ENCODE results near the gene TGM1.
"Not testable (repeated sequence)": the region's sequence is repeated elsewhere in the genome, so short reads cannot be mapped to it uniquely, and the experiment has no call there.

TGM1 gene

DNA sequence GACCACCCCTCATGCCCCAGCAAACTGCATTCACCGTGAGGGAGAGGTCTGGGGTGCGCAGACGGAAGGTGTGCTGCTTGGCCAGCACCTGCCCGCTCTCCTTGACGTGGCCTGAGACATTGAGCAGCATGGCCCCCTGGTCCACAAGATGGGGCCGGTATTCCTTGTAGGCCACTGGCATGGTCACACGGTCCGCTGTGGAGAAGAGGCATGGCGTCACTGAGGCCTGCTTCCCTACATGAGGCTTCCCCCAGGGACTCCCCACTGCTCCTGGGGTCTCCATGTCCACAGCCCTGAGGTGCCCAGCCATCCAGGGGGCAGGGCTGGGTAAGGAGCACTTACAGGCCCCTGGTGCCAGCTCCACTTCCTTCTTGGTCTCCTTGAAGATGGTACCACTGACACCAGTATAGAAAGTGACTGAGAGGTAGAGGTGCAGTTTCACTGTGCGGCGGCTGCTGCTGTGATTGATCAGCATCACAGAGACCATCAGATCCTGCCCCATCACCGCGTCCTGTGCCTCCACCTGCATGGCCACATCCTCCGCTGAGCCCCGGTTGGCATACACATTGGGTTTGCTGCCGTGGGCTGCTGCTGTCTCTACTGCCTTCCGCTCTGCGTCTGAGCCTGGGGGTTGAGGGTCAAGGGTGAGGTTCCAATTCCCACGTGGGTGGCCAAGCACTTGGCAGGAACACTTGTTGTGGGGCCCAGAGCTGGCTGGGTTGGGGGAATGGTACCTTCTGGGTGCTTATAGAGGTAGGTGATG lies 8.2 kb downstream of the TGM1 start:
- no peak for DNase-seq (ENCODE audit: low spot score)

DNA sequence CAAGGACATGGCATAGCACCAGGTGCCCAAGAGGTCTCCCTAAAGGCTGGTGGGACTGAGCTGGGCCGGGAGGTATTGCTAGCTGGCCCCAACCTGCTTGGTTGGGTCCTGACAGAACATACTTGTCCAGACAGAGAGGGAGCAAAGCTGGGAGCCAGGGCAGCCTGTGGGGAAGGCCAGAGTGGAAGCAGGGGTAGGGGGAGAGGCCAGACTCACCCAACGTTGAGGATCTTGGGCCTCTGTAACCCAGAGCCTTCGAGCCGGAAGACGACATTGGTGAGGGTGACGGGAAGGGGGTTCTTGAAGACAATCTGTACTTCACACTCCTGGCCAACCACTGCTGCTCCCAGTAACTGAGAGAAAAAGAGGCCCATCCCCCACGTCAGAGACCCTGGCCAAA lies 9.0 kb downstream of the TGM1 start:
- no peak for DNase-seq (ENCODE audit: low spot score)

DNA sequence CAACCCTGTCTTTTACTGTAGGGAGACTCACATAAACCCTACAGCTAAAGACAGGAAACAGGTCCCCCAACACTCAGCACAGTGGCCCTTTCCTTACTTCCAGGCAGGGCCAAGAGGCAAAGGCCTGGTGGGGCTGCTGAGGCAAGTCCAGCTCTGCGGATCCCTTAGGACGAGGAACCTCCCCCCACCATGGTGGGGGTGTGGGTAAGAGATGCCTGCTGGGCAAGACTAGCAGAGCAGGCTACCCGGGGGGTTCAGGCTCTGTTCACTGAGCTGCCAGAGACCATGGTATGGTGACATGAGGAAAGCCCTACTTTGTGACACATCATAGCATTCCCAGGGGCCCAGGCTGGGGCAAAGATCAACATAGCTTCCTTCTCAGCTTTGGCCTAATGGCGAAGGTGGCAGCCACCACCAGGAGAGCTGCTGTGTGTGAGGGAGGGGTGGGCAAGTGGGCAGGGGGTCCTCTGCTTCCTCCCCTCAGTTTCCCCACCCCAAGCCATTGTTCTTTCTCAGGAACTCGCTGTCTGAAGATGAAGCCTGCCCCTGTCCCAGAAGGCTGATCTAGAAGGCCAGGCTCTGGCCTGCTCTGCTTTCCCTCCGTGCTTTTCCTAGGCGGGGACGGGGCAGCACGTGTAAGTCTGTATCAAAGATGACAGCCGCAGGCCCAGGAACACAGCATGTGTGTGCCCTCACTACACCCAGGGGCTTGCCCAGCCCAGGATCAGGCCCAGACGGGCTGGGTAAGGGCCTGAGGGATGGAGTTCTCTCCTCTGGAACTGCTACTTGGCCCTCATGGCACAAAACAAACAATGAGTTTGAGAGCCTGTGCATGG lies 10.5 kb downstream of the TGM1 start:
- no peak for DNase-seq (ENCODE audit: low spot score)

DNA sequence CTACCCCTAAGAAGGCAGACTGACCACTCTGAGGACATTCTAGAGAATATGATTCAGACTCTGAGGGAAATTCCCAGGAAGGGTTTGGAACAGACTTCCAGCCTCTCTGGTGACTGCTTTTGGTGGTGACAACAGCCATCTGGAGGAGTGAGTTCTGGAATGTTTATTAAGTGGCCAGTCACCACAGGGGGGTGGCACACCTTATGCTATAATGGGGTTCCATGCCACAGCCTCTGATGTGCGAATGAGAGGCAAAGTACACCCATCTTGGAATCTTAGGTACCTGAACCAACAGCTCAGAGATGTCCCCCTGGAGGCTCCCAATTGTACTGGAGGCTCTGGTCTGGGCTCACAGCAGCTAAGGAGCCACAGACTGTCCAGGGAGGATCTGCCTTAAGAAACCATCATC lies 11.1 kb downstream of the TGM1 start:
- no peak for DNase-seq (ENCODE audit: low spot score)

DNA sequence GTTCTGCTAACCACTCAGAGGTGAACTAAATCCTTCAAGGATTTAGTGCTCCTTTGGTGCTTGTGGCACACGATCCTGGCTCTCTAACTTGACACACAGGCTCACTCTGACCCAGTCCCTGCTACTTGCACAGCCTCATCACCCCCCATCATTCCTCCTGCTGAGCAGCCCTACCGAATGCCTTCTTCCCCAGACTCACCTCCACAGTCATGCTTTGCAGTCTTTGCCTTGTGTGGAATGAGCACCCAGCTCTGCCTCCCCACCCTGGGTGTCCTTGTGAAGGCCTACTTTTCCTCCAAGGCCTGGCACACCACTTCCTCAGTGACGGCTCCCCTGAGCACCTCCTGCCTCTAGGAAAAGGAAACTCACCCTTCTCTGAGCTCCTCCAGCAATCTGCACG lies 12.6 kb downstream of the TGM1 start:
- DNase-seq (ENCODE audit: low spot score), result no peak

DNA sequence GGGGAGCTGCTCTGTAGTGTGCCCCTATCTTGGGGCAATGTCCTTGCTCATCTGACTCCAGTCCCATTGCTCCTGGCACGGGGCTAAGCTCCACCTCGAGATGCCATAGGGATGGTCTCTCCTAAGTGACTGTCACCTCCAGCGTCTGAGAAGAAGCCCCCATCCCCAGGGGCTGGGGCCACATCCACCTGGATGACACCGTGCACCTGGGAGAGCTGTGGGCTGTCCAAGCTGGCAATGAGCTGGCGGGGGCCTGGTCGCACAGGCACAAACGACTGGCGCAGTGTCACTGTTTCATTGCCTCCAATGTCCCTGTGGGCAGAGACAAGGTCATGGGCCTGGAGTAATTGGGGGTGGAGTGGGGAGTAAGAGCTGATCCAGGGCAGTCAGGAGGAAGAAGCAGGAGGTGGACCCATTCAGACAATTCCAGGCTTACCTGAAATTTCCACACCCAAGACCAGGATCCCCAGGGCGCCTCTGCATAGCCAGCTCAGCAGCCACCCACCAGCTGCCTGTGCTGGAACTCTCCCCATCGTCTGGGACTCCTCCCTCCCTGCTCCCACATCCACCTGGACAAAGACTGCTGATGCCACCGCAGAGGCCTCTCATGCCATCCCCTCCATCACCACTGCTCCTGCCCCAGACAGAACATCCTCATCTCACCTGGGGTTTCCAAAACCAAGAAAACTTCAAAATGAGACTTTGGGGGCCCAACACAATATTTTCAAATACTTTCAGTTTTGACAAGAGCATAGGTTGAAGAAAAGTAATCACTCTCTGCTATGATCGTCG lies 13.6 kb downstream of the TGM1 start:
- DNase-seq (ENCODE audit: low spot score), result no peak

DNA sequence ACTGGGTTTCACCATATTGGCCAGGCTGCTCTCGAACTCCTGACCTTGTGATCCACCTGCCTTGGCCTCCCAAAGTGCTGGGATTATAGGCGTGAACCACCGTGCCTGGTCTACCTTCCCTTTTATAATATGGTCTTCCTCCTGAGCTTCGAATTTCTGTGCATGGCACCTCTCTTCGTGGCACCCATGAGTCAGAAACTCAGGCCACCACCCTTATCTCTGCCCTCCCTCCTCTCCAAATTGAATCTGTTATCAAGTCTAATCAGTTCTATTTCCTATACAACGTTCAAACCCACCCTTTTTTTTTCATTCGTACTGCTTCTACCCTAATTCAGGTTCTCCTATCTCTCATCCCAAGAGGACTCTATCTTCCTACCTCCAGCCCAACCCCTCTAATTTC lies 15.6 kb downstream of the TGM1 start:
- DNase-seq (ENCODE audit: low spot score), result no peak

DNA sequence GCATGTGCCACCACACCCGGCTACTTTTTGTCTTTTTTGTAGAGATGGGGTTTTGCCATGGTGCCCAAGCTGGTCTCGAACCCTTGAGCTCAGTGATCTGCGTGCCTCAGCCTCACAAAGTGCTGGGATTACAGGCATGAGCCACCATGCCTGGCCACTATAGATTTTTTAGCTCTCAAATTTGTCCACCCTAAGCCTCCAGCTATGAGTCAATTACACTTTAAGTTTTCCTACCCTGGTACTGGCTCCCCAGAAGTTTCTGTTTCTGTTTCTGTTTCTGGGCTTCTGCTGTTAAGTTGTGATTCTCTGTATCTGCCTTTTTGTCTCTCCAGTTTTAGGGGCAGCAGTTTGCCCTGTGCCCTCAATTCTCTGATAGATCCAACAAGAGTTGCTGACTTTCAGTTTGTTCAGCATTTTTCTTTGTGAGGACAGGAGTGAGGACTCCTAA lies 16.2 kb downstream of the TGM1 start:
- no peak for DNase-seq (ENCODE audit: low spot score)

DNA sequence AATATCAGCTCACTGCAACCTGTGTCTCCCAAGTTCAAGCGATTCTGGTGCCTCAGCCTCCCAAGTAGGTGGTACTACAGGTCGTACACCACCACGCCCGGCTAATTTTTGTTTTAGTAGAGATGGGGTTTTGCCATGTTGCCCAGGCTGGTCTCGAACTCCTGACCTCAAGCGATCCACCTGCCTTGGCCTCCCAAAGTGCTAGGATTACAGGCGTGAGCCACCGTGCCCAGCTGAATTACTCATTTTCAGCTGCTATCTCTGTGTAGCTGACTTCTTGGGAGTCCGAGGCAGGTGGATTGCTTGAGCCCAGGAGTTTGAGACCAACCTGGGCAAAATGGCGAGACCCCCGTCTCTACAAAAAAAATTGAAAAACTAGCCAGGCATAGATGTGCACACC lies 17.6 kb downstream of the TGM1 start:
- DNase-seq (ENCODE audit: low spot score), result not testable (repeated sequence)

DNA sequence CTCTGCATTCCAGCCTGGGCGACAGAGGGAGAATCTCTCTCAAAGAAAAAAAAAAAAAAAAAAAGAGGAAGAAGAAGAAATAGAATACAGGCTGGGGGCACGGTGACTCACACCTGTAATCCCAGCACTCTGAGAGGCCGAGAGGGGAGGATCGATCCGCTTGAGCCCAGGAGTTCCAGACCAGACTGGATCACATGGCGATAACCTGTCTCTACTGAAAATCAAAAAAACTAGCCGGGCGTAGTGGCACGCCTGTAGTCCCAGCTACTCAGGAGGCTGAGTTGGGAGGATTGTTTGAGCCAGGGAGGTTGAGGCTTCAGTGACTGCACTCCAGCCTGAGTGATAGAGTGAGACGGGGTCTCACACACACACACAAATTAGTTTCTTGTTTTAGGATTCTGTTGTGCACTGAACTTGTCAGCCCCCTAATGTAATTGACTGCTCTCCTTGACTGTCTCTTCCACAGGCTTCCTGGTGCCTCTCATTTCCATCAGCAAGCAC lies 19.6 kb downstream of the TGM1 start:
- no peak for DNase-seq (ENCODE audit: low spot score)

DNA sequence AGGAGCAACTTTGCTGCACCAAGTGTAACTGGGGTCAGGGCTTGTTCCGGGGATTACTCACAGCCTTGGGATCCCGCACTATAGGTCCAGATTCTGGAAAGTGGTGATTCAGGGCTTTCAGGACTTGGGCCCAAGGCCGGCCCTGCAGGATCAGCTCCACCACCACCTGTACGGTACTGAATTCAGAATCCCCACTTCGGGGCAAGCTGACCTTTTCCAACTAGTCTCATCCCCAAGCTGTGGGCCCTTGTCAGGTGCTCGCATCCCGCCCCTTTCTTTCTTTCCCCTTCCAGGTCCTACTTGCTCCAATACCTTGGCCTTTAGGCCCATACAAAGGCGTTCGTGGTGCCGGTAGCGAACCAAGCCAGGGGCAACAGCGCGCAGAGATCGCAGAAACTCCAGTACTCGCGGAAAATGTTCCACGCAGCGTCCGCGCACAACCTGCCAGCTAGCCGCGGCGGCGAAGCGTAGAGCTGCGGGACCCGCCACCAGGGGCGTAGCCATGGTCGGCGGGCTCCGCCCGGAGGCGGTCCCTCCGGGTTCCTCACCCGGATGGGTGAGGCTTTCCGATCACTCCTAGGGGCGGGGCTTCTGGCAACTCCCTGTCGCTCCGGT lies 21.0 kb downstream of the TGM1 start:
- peak; percentile 98 for DNase-seq (ENCODE audit: low spot score)

DNA sequence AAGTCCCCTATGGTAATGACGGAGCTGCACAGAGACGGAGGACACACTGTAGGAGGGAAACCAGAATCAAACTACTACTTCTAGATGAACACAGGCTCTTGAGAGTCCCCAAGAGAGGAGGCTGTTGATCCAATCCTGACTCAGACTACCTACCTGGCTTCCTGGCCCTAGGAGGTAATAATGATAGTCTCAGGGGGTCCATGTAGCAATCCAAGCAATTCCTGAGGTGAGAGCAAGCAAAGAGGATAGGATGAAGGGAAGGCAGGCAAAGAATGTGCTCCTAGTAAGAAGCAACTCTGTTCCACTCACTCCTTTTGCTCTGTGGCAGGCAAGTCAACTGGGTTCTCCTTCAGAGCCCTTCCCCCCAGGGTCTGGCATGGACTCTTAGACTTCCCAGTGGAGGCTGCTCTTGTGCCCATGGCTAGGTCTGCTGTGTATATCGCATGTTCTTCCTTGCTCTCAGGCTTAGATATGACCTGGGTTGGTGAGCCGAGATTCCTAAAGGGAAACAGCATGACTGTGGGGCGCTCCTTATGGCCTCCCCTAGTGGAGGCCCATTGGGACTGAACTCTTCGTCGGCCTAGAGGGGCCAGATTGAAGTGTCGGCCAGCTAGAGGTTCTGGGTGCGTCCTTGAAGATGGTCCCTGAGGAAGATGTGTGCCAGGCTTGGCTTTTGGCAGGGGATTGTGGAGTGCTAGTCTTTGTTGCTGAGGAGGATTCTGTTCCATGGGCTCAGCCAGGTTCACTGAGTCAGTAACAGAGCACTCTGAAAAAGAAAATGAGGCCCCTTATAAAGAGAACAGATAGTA lies 22.7 kb downstream of the TGM1 start:
- no peak for DNase-seq (ENCODE audit: low spot score)

DNA sequence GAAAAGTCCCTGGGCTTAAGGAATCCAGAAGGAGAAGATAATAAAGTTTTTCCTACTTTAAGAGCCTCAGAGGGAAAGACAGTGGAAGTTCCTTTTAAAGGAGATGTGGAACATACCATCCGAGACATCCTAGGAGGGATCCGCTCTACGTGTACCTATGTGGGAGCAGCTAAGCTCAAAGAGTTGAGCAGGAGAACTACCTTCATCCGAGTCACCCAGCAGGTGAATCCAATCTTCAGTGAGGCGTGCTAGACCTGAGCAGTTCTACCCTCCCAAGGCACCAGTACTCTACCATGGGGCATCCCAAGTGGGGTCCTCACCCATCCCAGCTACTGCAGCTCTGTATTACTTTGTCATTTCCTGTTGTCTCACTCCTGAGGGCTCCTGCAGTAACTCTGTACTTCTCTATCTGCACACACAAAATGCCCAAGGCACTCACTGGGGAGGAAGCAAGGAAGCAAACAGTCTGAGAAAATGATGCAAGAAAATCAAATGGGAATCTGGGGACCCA lies 24.4 kb downstream of the TGM1 start:
- DNase-seq (ENCODE audit: low spot score), result no peak

DNA sequence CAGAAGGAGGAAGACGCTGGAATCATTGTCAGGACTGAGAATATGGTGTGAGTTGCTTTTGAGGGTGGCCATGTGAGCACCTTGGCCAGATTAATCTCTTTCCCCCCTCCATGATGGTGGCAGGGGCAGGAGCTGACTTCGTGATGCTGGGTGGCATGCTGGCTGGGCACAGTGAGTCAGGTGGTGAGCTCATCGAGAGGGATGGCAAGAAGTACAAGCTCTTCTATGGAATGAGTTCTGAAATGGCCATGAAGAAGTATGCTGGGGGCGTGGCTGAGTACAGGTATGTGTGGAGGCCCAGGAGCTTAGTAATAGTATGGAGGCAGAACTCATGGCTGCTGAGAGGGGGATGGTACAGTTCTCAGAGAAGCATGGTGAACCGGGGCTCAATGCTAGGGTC lies 24.9 kb downstream of the TGM1 start:
- DNase-seq (ENCODE audit: low spot score), result no peak

DNA sequence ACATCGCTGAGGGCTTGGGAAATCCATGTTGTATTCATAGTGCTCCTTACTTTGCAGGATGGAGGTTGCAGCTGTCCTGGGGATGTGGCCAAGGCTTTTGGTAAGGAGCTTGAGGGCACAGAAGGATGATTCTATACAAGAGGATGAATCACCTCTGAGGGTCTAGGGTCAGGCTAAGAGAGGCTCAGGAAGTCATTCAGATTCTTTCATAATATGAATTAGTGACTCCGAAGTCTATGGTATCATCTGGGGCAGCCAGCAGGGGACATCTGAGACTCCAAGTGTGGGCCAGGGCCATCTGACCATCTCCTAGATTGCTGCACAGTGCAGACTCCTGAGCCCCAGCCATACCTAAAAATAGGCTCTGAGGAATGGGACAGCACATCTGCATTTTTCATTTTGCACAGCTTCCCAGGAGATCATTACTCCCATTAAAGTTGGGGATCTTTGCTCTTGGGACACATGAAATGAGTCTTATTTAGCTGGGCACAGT lies 25.5 kb downstream of the TGM1 start:
- DNase-seq (ENCODE audit: low spot score), result no peak

DNA sequence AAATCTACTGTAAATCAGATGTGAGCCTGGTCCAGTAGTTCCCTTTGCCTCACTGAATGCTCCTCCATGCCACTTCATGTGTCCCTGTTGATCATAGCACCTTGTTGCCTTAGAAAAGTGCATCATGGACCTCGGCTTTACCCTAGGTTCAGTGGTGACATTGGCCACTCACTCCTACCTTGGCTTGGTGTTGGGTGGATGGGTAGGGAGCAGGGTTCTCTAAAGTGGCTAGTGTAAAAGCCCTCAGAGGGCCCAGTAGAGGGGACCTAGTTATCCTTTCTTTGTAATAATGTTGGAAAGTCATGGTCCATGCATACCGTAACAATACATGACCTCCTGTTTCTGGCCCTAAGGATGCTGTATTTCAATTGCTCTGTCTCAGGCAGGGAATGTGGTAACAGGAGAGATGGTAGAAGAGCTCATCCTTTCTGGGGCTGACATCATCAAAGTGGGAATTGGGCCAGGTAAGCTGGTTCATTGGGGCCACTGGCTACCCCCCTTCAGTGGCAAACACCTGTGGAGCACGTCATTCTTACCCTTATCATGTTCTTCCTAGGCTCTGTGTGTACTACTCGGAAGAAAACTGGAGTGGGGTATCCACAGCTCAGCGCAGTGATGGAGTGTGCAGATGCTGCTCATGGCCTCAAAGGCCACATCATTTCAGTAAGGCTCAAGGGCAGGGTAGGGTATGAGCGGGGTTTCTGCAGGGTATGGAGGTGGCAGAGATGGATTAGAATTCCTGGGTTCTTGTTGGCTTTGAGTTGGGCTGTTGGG lies 26.1 kb downstream of the TGM1 start:
- no peak for DNase-seq (ENCODE audit: low spot score)

DNA sequence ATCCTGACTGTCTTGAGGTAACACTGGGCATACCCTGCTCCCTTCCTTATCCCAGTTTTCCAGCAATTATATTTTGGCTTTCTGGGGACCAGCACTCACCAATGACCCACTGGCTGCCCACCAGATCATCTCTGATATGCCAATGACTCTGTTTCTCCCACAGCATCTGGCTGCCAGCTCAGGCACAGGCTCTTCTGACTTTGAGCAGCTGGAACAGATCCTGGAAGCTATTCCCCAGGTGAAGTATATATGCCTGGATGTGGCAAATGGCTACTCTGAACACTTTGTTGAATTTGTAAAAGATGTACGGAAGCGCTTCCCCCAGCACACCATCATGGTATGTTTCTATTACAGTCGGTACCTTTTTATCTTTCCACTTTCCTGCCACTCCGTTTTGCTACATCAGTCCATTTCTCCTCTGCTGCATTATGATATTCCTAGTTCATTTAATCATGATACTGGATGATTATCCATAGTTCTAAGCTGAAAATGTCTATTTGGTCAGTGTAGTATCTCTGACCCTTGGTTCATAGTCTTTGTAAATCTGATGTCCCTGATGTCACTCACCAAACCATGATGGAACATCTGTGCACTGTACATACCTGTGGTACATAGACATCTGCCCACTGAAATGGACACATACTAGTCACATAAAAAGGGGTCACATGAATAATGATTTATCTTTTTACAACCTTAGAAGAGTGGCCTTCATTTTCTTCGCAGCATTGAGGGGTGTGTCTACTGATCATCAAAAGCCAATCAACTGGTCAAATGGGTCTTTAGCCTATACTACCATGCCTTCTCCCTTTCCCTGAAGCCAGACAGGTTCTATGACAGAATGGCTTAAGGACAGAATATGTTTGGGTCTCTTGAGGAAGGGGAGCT lies 26.9 kb downstream of the TGM1 start:
- DNase-seq (ENCODE audit: low spot score), result no peak

DNA sequence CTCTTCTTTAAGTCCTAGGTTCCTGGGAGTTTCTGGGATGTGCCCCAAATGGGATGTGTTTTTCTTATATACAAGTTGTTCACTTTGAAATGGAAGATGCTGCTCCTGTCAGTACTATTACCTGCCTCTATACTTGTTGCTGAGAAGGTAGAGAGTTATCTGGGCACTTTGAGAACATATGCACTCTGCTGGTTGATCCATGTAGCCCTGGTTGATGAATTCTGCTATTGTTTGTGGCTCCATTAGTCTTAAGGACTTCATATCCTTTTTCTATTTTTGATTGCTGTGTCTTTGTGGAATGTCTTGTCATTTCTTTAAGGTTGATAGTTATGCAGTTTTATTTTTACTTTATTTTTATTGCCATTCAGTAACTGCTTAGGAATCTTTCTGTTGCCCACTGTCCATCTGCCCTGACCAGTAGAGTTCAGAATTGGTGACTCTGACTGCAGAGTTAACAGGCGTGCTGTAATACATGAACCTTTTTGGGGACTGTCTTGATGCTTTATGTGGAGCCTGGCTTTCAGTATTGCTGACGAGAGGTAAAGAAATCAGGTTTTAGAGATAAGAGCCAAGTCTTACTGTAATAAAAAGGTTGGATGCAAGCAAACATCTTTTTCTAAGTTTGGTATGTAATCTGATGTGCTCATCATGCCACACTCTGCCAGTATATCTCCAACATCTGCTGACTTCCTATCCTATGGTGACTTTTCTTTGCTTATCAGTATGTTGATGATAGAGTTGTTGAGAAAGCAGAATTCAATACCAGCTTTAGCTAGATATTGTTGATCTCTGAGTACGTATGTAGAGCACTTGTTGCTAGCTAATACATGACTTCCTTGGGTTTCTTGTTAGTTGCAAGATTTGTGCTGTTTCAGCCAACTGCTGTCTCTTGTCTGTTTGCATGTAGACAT lies 28.6 kb downstream of the TGM1 start:
- no peak for DNase-seq (ENCODE audit: low spot score)
